Stimulated activated CD4-positive, alpha-beta T cell treated with anti-CD3 and anti-CD28 coated beads, Interleukin-4, amount 100 ng/mL, for 24 hours (primary cell): ENCODE measurements around the gene ODC1.
A peak's percentile ranks its signal among the peaks of the same experiment; 100 is the strongest.
"Not testable (repeated sequence)": the region's sequence is repeated elsewhere in the genome, so short reads cannot be mapped to it uniquely, and the experiment has no call there.

Experiments
- DNase-seq: peaks from one replicate; pipeline ENCODE4 v3.0.0-alpha.2; 2020

The ODC1 gene

GRCh38 chr2:10452312-10452711, 4.2 kb upstream of the ODC1 start:
- DNase-seq: no peak

GRCh38 chr2:10451819-10452218, 3.7 kb upstream of the ODC1 start:
- no peak for DNase-seq

- DNase-seq: no peak
Observed at GRCh38 chr2:10449838-10450691, 1.9 kb upstream of the ODC1 start.

- DNase-seq: no peak
Observed at GRCh38 chr2:10449486-10449831, 1.3 kb upstream of the ODC1 start.

GRCh38 chr2:10448576-10449485, 704 bp upstream of the ODC1 start:
- DNase-seq: peak; percentile 93

- DNase-seq: peak; percentile 52
Observed at GRCh38 chr2:10447300-10447894, 730 bp downstream of the ODC1 start.

- DNase-seq: no peak
Observed at GRCh38 chr2:10446631-10447030, 1.5 kb downstream of the ODC1 start.

GRCh38 chr2:10444463-10444862, 3.7 kb downstream of the ODC1 start:
- peak; percentile 65 for DNase-seq

GRCh38 chr2:10442469-10443126, 5.5 kb downstream of the ODC1 start:
- not testable (repeated sequence) for DNase-seq

- DNase-seq: peak; percentile 45
Observed at GRCh38 chr2:10441948-10442347, 6.2 kb downstream of the ODC1 start.

- no peak for DNase-seq
Observed at GRCh38 chr2:10440736-10441135, 7.4 kb downstream of the ODC1 start.

GRCh38 chr2:10439971-10440370, 8.2 kb downstream of the ODC1 start:
- no peak for DNase-seq

- no peak for DNase-seq
Observed at GRCh38 chr2:10439185-10439879, 8.8 kb downstream of the ODC1 start.

GRCh38 chr2:10438688-10439087, 9.4 kb downstream of the ODC1 start:
- no peak for DNase-seq

- DNase-seq: no peak
Observed at GRCh38 chr2:10437806-10438205, 10.3 kb downstream of the ODC1 start.

- DNase-seq: no peak
Observed at GRCh38 chr2:10436583-10437110, 11.5 kb downstream of the ODC1 start.

- DNase-seq: no peak
Observed at GRCh38 chr2:10435820-10436204, 12.3 kb downstream of the ODC1 start.

GRCh38 chr2:10434886-10435819, 13.0 kb downstream of the ODC1 start:
- peak; percentile 74 for DNase-seq

- DNase-seq: no peak
Observed at GRCh38 chr2:10433947-10434885, 13.9 kb downstream of the ODC1 start.
